ENCODE results near the gene HPSE2.

DNA sequence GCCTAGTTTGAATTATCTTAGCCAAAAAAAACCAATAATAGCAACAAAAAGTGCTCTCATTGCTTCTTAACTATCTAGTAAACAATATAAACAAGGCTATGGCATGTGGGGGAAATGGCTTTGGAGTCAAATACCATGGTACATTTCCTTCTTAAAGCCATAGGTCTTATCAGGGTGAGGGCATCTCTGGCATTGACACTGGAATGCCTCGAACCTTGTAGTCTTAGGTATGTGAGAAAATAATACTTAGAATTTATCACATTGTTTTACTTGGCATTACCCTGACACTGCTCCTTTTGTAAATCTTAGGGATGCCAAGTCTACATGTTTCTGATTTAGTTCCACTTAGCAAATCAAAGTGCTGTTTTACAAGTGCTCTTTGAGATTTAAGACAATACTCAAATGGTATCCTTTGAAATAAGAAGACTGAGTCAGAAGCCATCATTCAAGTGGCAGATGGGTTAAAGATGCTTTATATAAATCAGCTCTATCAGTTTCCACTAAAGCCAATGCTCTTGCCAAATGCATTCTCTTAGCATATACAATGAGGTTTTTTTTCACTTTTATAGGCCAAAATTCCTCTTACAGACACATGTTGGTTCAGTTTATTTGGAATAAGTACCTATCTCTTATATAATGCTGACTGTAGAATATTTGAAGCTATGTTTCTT is 155.2 kb downstream of the HPSE2 start:
- TF ChIP-seq POLR2AphosphoS5 (IDR thresholded peaks at IDR 0.05; ENCODE audit: low read depth, low read length) (no peak), POLR2A (IDR thresholded peaks at IDR 0.05; ENCODE audit: low read depth, low read length) (no peak), TAF1 (IDR thresholded peaks at IDR 0.05; ENCODE audit: low read depth, low read length) (no peak), SPI1 (IDR thresholded peaks at IDR 0.05; ENCODE audit: low read depth, low read length) (no peak), PAX5 (IDR thresholded peaks at IDR 0.05; ENCODE audit: insufficient read depth, low read length, severe bottlenecking) (no peak)

All from GM12891 (cell line).